Astrocyte (in vitro differentiated cells and primary cell): ENCODE measurements around the gene RPP30. TPM values are rescaled to one million over a fixed set of nuclear protein-coding genes. Genes with fewer than 3 reads are reported as not detected.

Experiments
- DNase-seq: peaks from one replicate; pipeline ENCODE4 v3.0.0-alpha.2; 2010; ENCODE audit warnings: low read depth
- FAIRE-seq: peaks from 2 replicates; lab custom pipeline; 2011; peaks lifted over from hg19 to GRCh38; lab: Jason Lieb, UNC
- H2AFZ ChIP-seq: 2 replicates; pipeline ENCODE4 v1.6.0; 2012; ENCODE audit warnings: low read depth, low read length, inconsistent platforms
- H3K27ac ChIP-seq: 2 replicates; pipeline ENCODE4 v1.5.1; 2011; ENCODE audit warnings: low read depth, low read length, inconsistent platforms
- H3K27me3 ChIP-seq: 2 replicates; pipeline ENCODE4 v1.6.0; 2011; ENCODE audit warnings: low read length, inconsistent platforms; ENCODE audit not compliant: insufficient read depth
- H3K36me3 ChIP-seq: 2 replicates; pipeline ENCODE4 v1.5.1; 2011; ENCODE audit warnings: low read length, inconsistent platforms; ENCODE audit not compliant: insufficient read depth
- H3K4me1 ChIP-seq: 2 replicates; pipeline ENCODE4 v1.5.1; 2011; ENCODE audit warnings: low read length, inconsistent platforms; ENCODE audit not compliant: insufficient read depth
- H3K4me2 ChIP-seq: 2 replicates; pipeline ENCODE4 v1.6.0; 2012; ENCODE audit warnings: low read length, inconsistent platforms
- H3K4me3 ChIP-seq: 2 replicates; pipeline ENCODE4 v1.5.1; 2011; ENCODE audit warnings: low read depth, mild to moderate bottlenecking, low read length, inconsistent platforms; ENCODE audit not compliant: insufficient read depth
- H3K79me2 ChIP-seq: 2 replicates; pipeline ENCODE4 v1.6.0; 2012; ENCODE audit warnings: mild to moderate bottlenecking, low read length, inconsistent platforms; ENCODE audit not compliant: insufficient read depth
- H3K9ac ChIP-seq: 2 replicates; pipeline ENCODE4 v1.6.0; 2012; ENCODE audit warnings: mild to moderate bottlenecking, low read length, inconsistent platforms
- H3K9me3 ChIP-seq: 2 replicates; pipeline ENCODE4 v1.5.1; 2012; ENCODE audit warnings: low read depth, mild to moderate bottlenecking, low read length, inconsistent platforms; ENCODE audit not compliant: insufficient read depth
- H4K20me1 ChIP-seq: 2 replicates; pipeline ENCODE4 v1.6.0; 2012; ENCODE audit warnings: low read length, inconsistent platforms; ENCODE audit not compliant: insufficient read depth
- H3K27ac Mint-ChIP-seq: one replicate; pipeline ENCODE4 v1.8.0; 2021; ENCODE audit warnings: mild to moderate bottlenecking, mixed read lengths; ENCODE audit not compliant: unreplicated experiment
- H3K27me3 Mint-ChIP-seq: one replicate; pipeline ENCODE4 v1.8.0; 2021; ENCODE audit warnings: low read depth, mixed read lengths; ENCODE audit not compliant: unreplicated experiment
- H3K36me3 Mint-ChIP-seq: one replicate; pipeline ENCODE4 v1.8.0; 2021; ENCODE audit warnings: low read depth, mixed read lengths; ENCODE audit not compliant: unreplicated experiment
- H3K4me1 Mint-ChIP-seq: one replicate; pipeline ENCODE4 v1.8.0; 2021; ENCODE audit warnings: low read depth, mixed read lengths; ENCODE audit not compliant: unreplicated experiment
- H3K4me3 Mint-ChIP-seq: one replicate; pipeline ENCODE4 v1.8.0; 2021; ENCODE audit warnings: mild to moderate bottlenecking, moderate library complexity, mixed read lengths; ENCODE audit not compliant: unreplicated experiment
- H3K9me3 Mint-ChIP-seq: one replicate; pipeline ENCODE4 v1.8.0; 2021; ENCODE audit warnings: mild to moderate bottlenecking, mixed read lengths; ENCODE audit not compliant: unreplicated experiment
- EZH2 ChIP-seq: IDR thresholded peaks from 2 replicates; pipeline ENCODE4 v1.6.1; 2012; ENCODE audit warnings: mild to moderate bottlenecking, low read length, inconsistent platforms; ENCODE audit not compliant: insufficient read depth
- total RNA-seq: library from RNA; stranded (reverse); gene quantifications from 2 replicates; pipeline ENCODE4 v1.2.1, GENCODE V29; 2021
- TF ChIP-seq, protein P1 (sequence below): IDR thresholded peaks from 2 replicates; pipeline ENCODE4 v1.5.1; 2011; ENCODE audit warnings: low read depth, mild to moderate bottlenecking, inconsistent platforms, low read length, moderate library complexity; ENCODE audit not compliant: insufficient read depth

The RPP30 gene
- total RNA-seq, 1 donor from 2014 or later = 32.0 TPM

DNA sequence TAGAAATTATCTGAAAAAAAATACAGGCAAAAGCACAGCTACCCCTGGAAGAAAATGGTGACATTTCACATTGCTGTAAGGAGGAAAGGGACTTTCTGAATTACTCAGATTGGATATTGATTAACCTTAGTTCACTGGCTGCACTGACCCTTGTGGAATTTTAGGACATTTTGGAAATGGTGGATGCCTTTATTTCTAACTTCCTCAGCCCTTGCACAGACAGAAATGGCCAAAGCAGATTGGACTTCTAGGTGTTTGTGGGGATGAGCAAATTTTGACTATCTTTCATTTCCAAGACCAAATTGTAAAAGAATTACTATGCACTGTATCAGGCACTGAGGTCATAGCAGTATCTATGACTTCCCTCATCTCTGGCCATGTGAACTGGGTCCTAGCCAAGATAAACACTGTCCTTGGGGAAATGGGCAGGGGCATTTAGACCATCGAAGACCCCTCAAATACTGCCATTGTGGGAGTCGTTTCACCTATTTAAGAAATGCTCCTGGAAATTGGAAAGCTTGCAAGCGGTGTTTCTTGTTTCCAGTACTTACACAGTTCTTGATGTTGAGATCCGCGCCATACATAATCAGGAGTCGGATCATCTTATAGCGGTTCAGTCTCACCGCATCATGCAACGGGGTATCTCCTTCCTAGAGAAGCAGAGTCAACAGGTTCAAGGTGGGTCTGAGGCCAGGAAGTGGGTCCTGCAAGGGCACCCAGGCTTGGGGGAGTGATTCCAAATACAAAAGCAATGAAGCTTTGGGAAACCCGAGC is 43.4 kb downstream of the RPP30 start:
- H4K20me1 ChIP-seq = no peaks in the 10 kb centered on the region
- no peak overlapping the region for H3K27ac ChIP-seq
- H3K4me1 Mint-ChIP-seq = peaks cover 13% of the 10 kb centered on the region
- peaks cover 9% of the 10 kb centered on the region for H3K79me2 ChIP-seq
- FAIRE-seq (no peak), DNase-seq (no peak)
- peak overlapping the region; percentile 72 for H3K4me3 Mint-ChIP-seq
- H3K27me3 Mint-ChIP-seq = no peaks in the 10 kb centered on the region
- no peak overlapping the region for H3K9ac ChIP-seq
- H3K4me3 ChIP-seq = no peak overlapping the region
- H3K27ac Mint-ChIP-seq = peak overlapping the region; percentile 89
- H3K4me2 ChIP-seq = no peak overlapping the region
- peaks cover 12% of the 10 kb centered on the region for H3K36me3 Mint-ChIP-seq
- no peaks in the 10 kb centered on the region for H3K9me3 Mint-ChIP-seq
- H3K9me3 ChIP-seq = no peaks in the 10 kb centered on the region
- H3K36me3 ChIP-seq = peaks cover 5% of the 10 kb centered on the region
- H3K27me3 ChIP-seq = no peaks in the 10 kb centered on the region
- TF ChIP-seq, protein P1, sequence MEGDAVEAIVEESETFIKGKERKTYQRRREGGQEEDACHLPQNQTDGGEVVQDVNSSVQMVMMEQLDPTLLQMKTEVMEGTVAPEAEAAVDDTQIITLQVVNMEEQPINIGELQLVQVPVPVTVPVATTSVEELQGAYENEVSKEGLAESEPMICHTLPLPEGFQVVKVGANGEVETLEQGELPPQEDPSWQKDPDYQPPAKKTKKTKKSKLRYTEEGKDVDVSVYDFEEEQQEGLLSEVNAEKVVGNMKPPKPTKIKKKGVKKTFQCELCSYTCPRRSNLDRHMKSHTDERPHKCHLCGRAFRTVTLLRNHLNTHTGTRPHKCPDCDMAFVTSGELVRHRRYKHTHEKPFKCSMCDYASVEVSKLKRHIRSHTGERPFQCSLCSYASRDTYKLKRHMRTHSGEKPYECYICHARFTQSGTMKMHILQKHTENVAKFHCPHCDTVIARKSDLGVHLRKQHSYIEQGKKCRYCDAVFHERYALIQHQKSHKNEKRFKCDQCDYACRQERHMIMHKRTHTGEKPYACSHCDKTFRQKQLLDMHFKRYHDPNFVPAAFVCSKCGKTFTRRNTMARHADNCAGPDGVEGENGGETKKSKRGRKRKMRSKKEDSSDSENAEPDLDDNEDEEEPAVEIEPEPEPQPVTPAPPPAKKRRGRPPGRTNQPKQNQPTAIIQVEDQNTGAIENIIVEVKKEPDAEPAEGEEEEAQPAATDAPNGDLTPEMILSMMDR = no peak
- no peak for TF ChIP-seq EZH2
- no peak overlapping the region for H2AFZ ChIP-seq
- H3K4me1 ChIP-seq = peaks cover 3% of the 10 kb centered on the region

DNA sequence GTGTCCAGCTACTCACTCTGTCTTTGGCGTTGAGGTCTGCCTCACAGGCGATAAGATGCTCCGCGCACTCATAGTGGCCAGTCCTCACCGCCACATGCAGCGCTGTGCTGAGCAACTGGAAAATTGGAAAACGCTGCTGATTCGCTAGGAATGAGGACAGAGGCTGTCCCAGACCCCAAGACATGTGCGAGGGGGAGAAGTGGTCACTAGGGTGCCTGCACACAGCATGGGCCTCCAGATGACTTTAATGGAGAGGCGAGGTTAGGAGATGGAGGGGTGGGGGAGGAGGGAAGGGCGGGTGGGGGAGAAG is 43.9 kb downstream of the RPP30 start:
- Mint-ChIP-seq H3K9me3 (no peaks in the 10 kb centered on the region), H3K4me3 (peak overlapping the region; percentile 72), H3K4me1 (peaks cover 13% of the 10 kb centered on the region), H3K27ac (peak overlapping the region; percentile 89), H3K36me3 (peaks cover 12% of the 10 kb centered on the region), H3K27me3 (no peaks in the 10 kb centered on the region)
- Histone ChIP-seq H3K4me1 (peaks cover 8% of the 10 kb centered on the region), H3K4me2 (no peak overlapping the region), H3K79me2 (peaks cover 12% of the 10 kb centered on the region), H4K20me1 (no peaks in the 10 kb centered on the region), H3K36me3 (peaks cover 5% of the 10 kb centered on the region), H3K9ac (no peak overlapping the region), H3K27ac (no peak overlapping the region), H3K27me3 (no peaks in the 10 kb centered on the region), H3K9me3 (no peaks in the 10 kb centered on the region), H2AFZ (no peak overlapping the region), H3K4me3 (no peak overlapping the region)
- DNase-seq (no peak), FAIRE-seq (no peak)
- TF ChIP-seq EZH2 = no peak
- TF ChIP-seq, protein P1 = no peak
